HG02943 (cell line): ENCODE data around the gene PLEKHJ1.
"Not testable (repeated sequence)": the region's sequence is repeated elsewhere in the genome, so short reads cannot be mapped to it uniquely, and the experiment has no call there.

ENCODE experiments used
- ATAC-seq: cut with Tn5 transposase; IDR thresholded peaks from one replicate; pipeline ENCODE4 v1.9.1; 2021; ENCODE audit warnings: mild to moderate bottlenecking, low read depth, moderate library complexity; ENCODE audit not compliant: unreplicated experiment

The PLEKHJ1 gene

GRCh38 chr19:2236314-2237050, at the start of gene PLEKHJ1, which contains the start of gene SF3A2:
TSS of gene PLEKHJ1 (minus strand) at chr19:2236329. CDS start at chr19:2236248, 81 bp downstream.
TSS of gene SF3A2 (plus strand) at chr19:2236824. CDS start at chr19:2243419, 6,595 bp downstream.
- peak; percentile 68 for ATAC-seq

GRCh38 chr19:2283835-2284507, 47.8 kb upstream of the PLEKHJ1 start:
- no peak for ATAC-seq

GRCh38 chr19:2282862-2283237, 46.7 kb upstream of the PLEKHJ1 start:
- ATAC-seq = no peak

- ATAC-seq = no peak
Measured at GRCh38 chr19:2282062-2282861, 46.1 kb upstream of the PLEKHJ1 start, which contains the start of gene PEAK3. TSS of gene PEAK3 (minus strand) at chr19:2282175. CDS start at chr19:2280931, 1,244 bp downstream.

GRCh38 chr19:2281265-2282061, 45.3 kb upstream of the PLEKHJ1 start:
- ATAC-seq = not testable (repeated sequence)

GRCh38 chr19:2280633-2281264, 44.6 kb upstream of the PLEKHJ1 start:
- ATAC-seq = no peak

GRCh38 chr19:2278459-2279158, 42.5 kb upstream of the PLEKHJ1 start:
- no peak for ATAC-seq

GRCh38 chr19:2277138-2277537, 41.0 kb upstream of the PLEKHJ1 start:
- no peak for ATAC-seq

- no peak for ATAC-seq
Measured at GRCh38 chr19:2276429-2276986, 40.4 kb upstream of the PLEKHJ1 start.

GRCh38 chr19:2275588-2276428, 39.7 kb upstream of the PLEKHJ1 start:
- ATAC-seq = no peak

- ATAC-seq = no peak
Measured at GRCh38 chr19:2274931-2275535, 38.9 kb upstream of the PLEKHJ1 start.

GRCh38 chr19:2274185-2274711, 38.1 kb upstream of the PLEKHJ1 start:
- ATAC-seq = no peak

- no peak for ATAC-seq
Measured at GRCh38 chr19:2273356-2274184, 37.4 kb upstream of the PLEKHJ1 start.

GRCh38 chr19:2271234-2272103, 35.3 kb upstream of the PLEKHJ1 start:
- ATAC-seq = no peak

- ATAC-seq = no peak
Measured at GRCh38 chr19:2270423-2271233, 34.5 kb upstream of the PLEKHJ1 start.
